WTC11 (cell line): Measurements from ENCODE around the gene CNN1. TPM values are rescaled to one million over a fixed set of nuclear protein-coding genes. Genes with fewer than 3 reads are reported as not detected.
"Not testable (repeated sequence)": the region's sequence is repeated elsewhere in the genome, so short reads cannot be mapped to it uniquely, and the experiment has no call there.

Experiments used
- ATAC-seq: fragments of 200-7000 bp; cut with Tn5 transposase; 2 replicates; pipeline ENCODE4 v1.10.0; 2021; ENCODE audit warnings: mild to moderate bottlenecking, moderate library complexity
- CTCF ChIA-PET: fragments of 300-600 bp; sonication (Branson Sonifier 250); formaldehyde crosslinking; loops from one replicate; lab custom pipeline; 2021; ENCODE audit warnings: antibody characterized with exemption; lab: Charles Lee
- POLR2A ChIA-PET: fragments of 350-600 bp; sonication (Branson Sonifier 250); formaldehyde crosslinking; loops from one replicate; lab custom pipeline; 2021; ENCODE audit warnings: antibody characterized with exemption; lab: Charles Lee
- DNase-seq: peaks from one replicate; pipeline ENCODE4 v3.0.0; 2021; ENCODE audit warnings: low spot score
- H3K27ac Mint-ChIP-seq: 2 replicates; pipeline ENCODE4 v1.8.0; 2021; ENCODE audit warnings: mixed read lengths
- H3K27me3 Mint-ChIP-seq: 2 replicates; pipeline ENCODE4 v1.8.0; 2021; ENCODE audit warnings: low read depth, mild to moderate bottlenecking, moderate library complexity, mixed read lengths
- H3K36me3 Mint-ChIP-seq: 2 replicates; pipeline ENCODE4 v1.8.0; 2021; ENCODE audit warnings: mixed read lengths
- H3K4me1 Mint-ChIP-seq: 2 replicates; pipeline ENCODE4 v1.8.0; 2022; ENCODE audit warnings: mixed read lengths
- H3K4me3 Mint-ChIP-seq: 2 replicates; pipeline ENCODE4 v1.8.0; 2021; ENCODE audit warnings: mild to moderate bottlenecking, moderate library complexity, mixed read lengths
- H3K9me3 Mint-ChIP-seq: 2 replicates; pipeline ENCODE4 v1.8.0; 2021; ENCODE audit warnings: mixed read lengths
- FOXK1 ChIP-seq: sonication (generic); formaldehyde crosslinking; IDR thresholded peaks from 2 replicates; pipeline ENCODE4 v1.8.0; 2022; ENCODE audit warnings: mild to moderate bottlenecking, moderate library complexity, missing genetic modification reagents
- GABPB1 ChIP-seq: sonication (generic); formaldehyde crosslinking; IDR thresholded peaks from 2 replicates; pipeline ENCODE4 v1.8.1; 2023; ENCODE audit warnings: mild to moderate bottlenecking, missing genetic modification reagents
- IRF1 ChIP-seq: sonication (generic); formaldehyde crosslinking; IDR thresholded peaks from 2 replicates; pipeline ENCODE4 v1.8.0; 2023; ENCODE audit warnings: missing genetic modification reagents
- JUN ChIP-seq: sonication (generic); formaldehyde crosslinking; IDR thresholded peaks from 2 replicates; pipeline ENCODE4 v1.8.0; 2023; ENCODE audit warnings: mild to moderate bottlenecking, missing genetic modification reagents
- MLX ChIP-seq: sonication (generic); formaldehyde crosslinking; IDR thresholded peaks from 2 replicates; pipeline ENCODE4 v1.8.1; 2023; ENCODE audit warnings: mild to moderate bottlenecking, missing genetic modification reagents, moderate library complexity
- NFATC4 ChIP-seq: fragments of 250-450 bp; sonication (Bioruptor Pico); IDR thresholded peaks from 2 replicates; pipeline ENCODE4 v1.9.0; 2021; ENCODE audit warnings: mild to moderate bottlenecking
- NFE2L1 ChIP-seq: sonication (generic); formaldehyde crosslinking; IDR thresholded peaks from 2 replicates; pipeline ENCODE4 v1.8.1; 2023; ENCODE audit warnings: missing genetic modification reagents
- NFYB ChIP-seq: sonication (generic); formaldehyde crosslinking; conservative IDR thresholded peaks from 2 replicates; pipeline ENCODE4 v1.8.0; 2022; ENCODE audit warnings: low read depth, missing genetic modification reagents
- NR1H2 ChIP-seq: sonication (generic); formaldehyde crosslinking; IDR thresholded peaks from 2 replicates; pipeline ENCODE4 v1.9.0; 2021; ENCODE audit warnings: mild to moderate bottlenecking, moderate library complexity, missing genetic modification reagents
- PREB ChIP-seq: sonication (generic); formaldehyde crosslinking; IDR thresholded peaks from 2 replicates; pipeline ENCODE4 v1.8.1; 2022; ENCODE audit warnings: mild to moderate bottlenecking, missing genetic modification reagents, moderate library complexity, borderline replicate concordance
- TP53 ChIP-seq: sonication (generic); formaldehyde crosslinking; IDR thresholded peaks from 2 replicates; pipeline ENCODE4 v1.8.1; 2023; ENCODE audit warnings: mild to moderate bottlenecking, missing genetic modification reagents
- ZNF121 ChIP-seq: sonication (generic); formaldehyde crosslinking; IDR thresholded peaks from 2 replicates; pipeline ENCODE4 v1.8.0; 2023; ENCODE audit warnings: missing genetic modification reagents
- ZNF219 ChIP-seq: sonication (generic); formaldehyde crosslinking; IDR thresholded peaks from 2 replicates; pipeline ENCODE4 v1.8.0; 2023; ENCODE audit warnings: missing genetic modification reagents, mild to moderate bottlenecking, borderline replicate concordance
- ZNF281 ChIP-seq: sonication (generic); formaldehyde crosslinking; IDR thresholded peaks from 2 replicates; pipeline ENCODE4 v1.8.0; 2023; ENCODE audit warnings: mild to moderate bottlenecking, missing genetic modification reagents
- ZNF317 ChIP-seq: sonication (generic); formaldehyde crosslinking; IDR thresholded peaks from 2 replicates; pipeline ENCODE4 v1.8.1; 2023; ENCODE audit warnings: low read depth, mild to moderate bottlenecking, moderate library complexity, missing genetic modification reagents, borderline replicate concordance
- ZNF532 ChIP-seq: fragments of 250-450 bp; sonication (Bioruptor Pico); IDR thresholded peaks from 2 replicates; pipeline ENCODE4 v1.9.0; 2021; ENCODE audit warnings: mild to moderate bottlenecking, borderline replicate concordance
- total RNA-seq: library from RNA; stranded (reverse); gene quantifications from 3 replicates; pipeline ENCODE4 v1.2.3, GENCODE V29; 2021

Gene CNN1
- total RNA-seq, 1 experiment from 2014 or later = 16.0 TPM

GRCh38 chr19:11566164-11566563, 27.5 kb downstream of the CNN1 start:
- TF ChIP-seq ZNF219 (CRISPR knock-in tag) (no peak), MLX (no peak), ZNF121 (CRISPR knock-in tag) (no peak), PREB (no peak), ZNF317 (CRISPR knock-in tag) (no peak), FOXK1 (CRISPR knock-in tag) (no peak), NFYB (no peak), IRF1 (no peak), NFE2L1 (CRISPR knock-in tag) (no peak), TP53 (CRISPR knock-in tag) (no peak)
- H3K4me1 Mint-ChIP-seq = no peaks in the 10 kb centered on the region
- ATAC-seq (no peak), DNase-seq (no peak)
- POLR2A ChIA-PET = interaction anchor here (0.7 kb wide), 1 partner anchor 835 kb away, joined by 3 read pairs; the partner anchor contains the start of gene ZNF799
- no peaks in the 10 kb centered on the region for H3K27me3 Mint-ChIP-seq
- CTCF ChIA-PET = no interaction called here
- no peaks in the 10 kb centered on the region for H3K36me3 Mint-ChIP-seq
- no peaks in the 10 kb centered on the region for H3K9me3 Mint-ChIP-seq
- peak overlapping the region; percentile 95; the same call in 1 of the 2 replicates for H3K27ac Mint-ChIP-seq
- H3K4me3 Mint-ChIP-seq = no peak overlapping the region

- DNase-seq = no peak
- CTCF ChIA-PET = interaction anchor here (1.1 to 1.8 kb wide), 2 partner anchors 11 to 34 kb away, joined by 3 to 7 read pairs; partner anchors contain the start of gene ELOF1
- Mint-ChIP-seq H3K27me3 (no peaks in the 10 kb centered on the region), H3K4me1 (no peaks in the 10 kb centered on the region), H3K9me3 (no peaks in the 10 kb centered on the region), H3K27ac (no peak overlapping the region), H3K36me3 (no peaks in the 10 kb centered on the region), H3K4me3 (no peak overlapping the region)
- POLR2A ChIA-PET = interaction anchor here (0.7 kb wide), 1 partner anchor 224 kb away, joined by 4 read pairs; the partner anchor contains the start of genes CCDC159 and TMEM205
- TF ChIP-seq NFATC4 (CRISPR knock-in tag) (no peak), GABPB1 (CRISPR knock-in tag) (no peak), TP53 (CRISPR knock-in tag) (no peak), ZNF281 (CRISPR knock-in tag) (no peak), JUN (CRISPR knock-in tag) (no peak), NR1H2 (CRISPR knock-in tag) (no peak), ZNF532 (CRISPR knock-in tag) (no peak)
- no peak for ATAC-seq
These were observed 31.4 kb downstream of the CNN1 start for GRCh38 chr19:11570039-11570462.

GRCh38 chr19:11573354-11573753, 34.7 kb downstream of the CNN1 start:
- H3K4me1 Mint-ChIP-seq, H3K27me3 Mint-ChIP-seq, DNase-seq, H3K27ac Mint-ChIP-seq, H3K36me3 Mint-ChIP-seq, POLR2A ChIA-PET, H3K9me3 Mint-ChIP-seq, H3K4me3 Mint-ChIP-seq, ATAC-seq, CTCF ChIA-PET: not testable (repeated sequence)

- DNase-seq, CTCF ChIA-PET, H3K36me3 Mint-ChIP-seq, H3K4me1 Mint-ChIP-seq, H3K4me3 Mint-ChIP-seq, H3K9me3 Mint-ChIP-seq, H3K27me3 Mint-ChIP-seq, ATAC-seq, POLR2A ChIA-PET, H3K27ac Mint-ChIP-seq: not testable (repeated sequence)
These were observed 35.1 kb downstream of the CNN1 start for GRCh38 chr19:11573763-11574162.
